Activated CD8-positive, alpha-beta T cell treated with anti-CD3 and anti-CD28 coated beads, Interleukin-2, amount 10 ng/mL, durations not matched to agents 7 days and 5 days (primary cell): ENCODE data around the gene HIP1R. TPM values are rescaled to one million over a fixed set of nuclear protein-coding genes. Genes with fewer than 3 reads are reported as not detected.

ENCODE experiments used
- ATAC-seq: fragments of 150-1000 bp; cut with Tn5 transposase; one replicate; pipeline ENCODE4 v1.10.0; 2021; ENCODE audit warnings: moderate library complexity
- CTCF ChIA-PET: fragments of 350-600 bp; sonication (Branson Sonifier 250); formaldehyde crosslinking; loops from one replicate; lab custom pipeline; 2021; ENCODE audit warnings: antibody characterized with exemption; lab: Charles Lee
- POLR2A ChIA-PET: fragments of 350-600 bp; sonication (Branson Sonifier 250); formaldehyde crosslinking; loops from one replicate; lab custom pipeline; 2021; ENCODE audit warnings: antibody characterized with exemption; lab: Charles Lee
- DNase-seq: peaks from one replicate; pipeline ENCODE4 v3.0.0-alpha.2; 2020
- H3K27ac Mint-ChIP-seq: one replicate; pipeline ENCODE4 v1.8.0; 2021; ENCODE audit warnings: mild to moderate bottlenecking, mixed read lengths
- H3K27me3 Mint-ChIP-seq: one replicate; pipeline ENCODE4 v1.8.0; 2021; ENCODE audit warnings: low read depth, mixed read lengths
- H3K36me3 Mint-ChIP-seq: one replicate; pipeline ENCODE4 v1.8.0; 2021; ENCODE audit warnings: low read depth, mixed read lengths
- H3K4me1 Mint-ChIP-seq: one replicate; pipeline ENCODE4 v1.8.0; 2021; ENCODE audit warnings: low read depth, mixed read lengths
- H3K4me3 Mint-ChIP-seq: one replicate; pipeline ENCODE4 v1.8.0; 2021; ENCODE audit warnings: mild to moderate bottlenecking, mixed read lengths
- H3K9me3 Mint-ChIP-seq: one replicate; pipeline ENCODE4 v1.8.0; 2022; ENCODE audit warnings: mixed read lengths; ENCODE audit not compliant: insufficient read depth
- total RNA-seq, 2 experiments: library from RNA; stranded (reverse); gene quantifications; one replicate each; pipeline ENCODE4 v1.2.3, GENCODE V29; 2021

HIP1R gene
- total RNA-seq, 2 experiments from 2014 or later = 36.2 to 37.4 TPM

DNA sequence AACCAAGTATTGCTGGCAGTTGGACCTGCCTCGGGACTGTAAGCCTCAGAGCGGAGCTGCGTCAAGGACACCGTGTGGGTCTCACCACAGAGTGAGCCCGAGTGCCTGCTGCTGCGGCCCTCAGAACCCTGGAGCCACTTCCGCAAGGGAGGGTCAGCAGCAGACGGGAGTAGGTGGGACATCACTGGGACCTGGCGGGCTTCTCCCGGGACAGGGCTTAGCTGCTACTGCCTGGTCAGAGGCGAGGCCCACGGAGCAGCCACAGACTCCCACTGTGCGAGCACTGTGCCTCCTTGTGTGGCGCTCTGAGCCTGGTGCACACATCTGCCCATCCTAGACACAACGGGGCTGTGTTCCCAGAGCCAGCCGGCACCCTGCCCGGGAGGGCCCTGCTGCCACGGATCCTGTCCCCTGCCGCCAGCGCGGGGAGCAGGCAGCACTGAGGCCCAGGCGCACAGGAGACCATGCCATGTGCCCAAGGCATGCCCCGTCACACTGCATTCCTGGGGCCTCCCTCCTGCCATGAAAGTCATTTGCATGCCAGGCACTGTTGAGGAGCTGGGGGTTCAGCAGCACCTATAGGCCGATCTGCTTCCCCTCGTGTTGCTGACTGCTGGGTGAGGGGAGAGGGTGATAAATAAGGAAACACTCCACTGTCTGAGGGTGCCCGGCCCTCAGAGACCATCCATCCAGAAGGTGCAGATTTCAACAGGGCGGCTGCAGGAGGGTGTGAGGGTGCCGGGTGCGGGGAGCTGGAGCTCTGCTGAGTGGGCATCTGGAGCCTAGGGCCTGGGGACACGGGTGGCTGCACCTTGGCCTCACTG, 10.0 kb downstream of the HIP1R start:
- ChIA-PET CTCF (interaction anchor here (2.8 kb wide), 1 partner anchor 52 kb away, joined by 8 read pairs; no protein-coding TSS in a partner anchor), POLR2A (no interaction called here)
- Mint-ChIP-seq H3K4me3 (no peak overlapping the region), H3K36me3 (no peaks in the 10 kb centered on the region), H3K27me3 (no peaks in the 10 kb centered on the region), H3K9me3 (no peaks in the 10 kb centered on the region), H3K4me1 (no peaks in the 10 kb centered on the region), H3K27ac (no peak overlapping the region)
- DNase-seq (no peak), ATAC-seq (no peak)

DNA sequence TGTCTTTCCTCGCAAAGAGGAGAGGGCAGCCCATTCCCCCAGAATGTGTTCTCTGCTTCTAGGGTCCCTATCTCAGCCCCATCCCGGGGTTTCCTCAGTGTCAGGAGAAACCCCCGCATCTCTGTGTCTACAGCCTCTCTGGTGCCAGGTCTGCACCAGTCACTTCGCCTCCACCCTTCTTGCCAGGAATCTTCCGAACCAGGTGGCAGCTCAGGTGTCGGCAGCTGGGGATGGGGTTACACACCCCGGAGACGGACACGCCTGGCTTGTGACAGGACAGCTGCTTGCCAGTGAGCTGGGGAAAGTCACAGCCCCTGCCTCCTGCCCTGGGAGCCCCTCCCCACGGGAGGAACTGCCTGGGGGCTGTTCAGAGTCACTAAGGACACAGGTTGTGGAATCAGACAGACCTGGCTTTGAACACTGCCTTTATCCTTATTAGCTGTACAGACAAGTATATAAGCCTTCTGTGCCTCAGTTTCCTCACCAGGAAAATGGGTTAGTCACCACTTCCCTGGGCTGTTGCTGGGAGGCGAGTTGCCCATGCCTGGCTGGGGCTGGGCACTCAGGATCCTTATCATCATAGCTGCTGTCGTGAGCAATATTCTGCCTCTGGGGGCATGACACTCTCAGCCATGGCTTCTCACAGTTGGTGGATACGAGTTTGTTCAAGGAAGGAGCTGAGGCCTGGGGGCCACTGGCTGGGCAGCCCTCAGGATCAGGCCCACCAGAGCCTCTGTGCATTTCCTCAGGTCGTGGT, 10.8 kb downstream of the HIP1R start:
- H3K27me3 Mint-ChIP-seq = no peaks in the 10 kb centered on the region
- no peak overlapping the region for H3K27ac Mint-ChIP-seq
- no peak for ATAC-seq
- POLR2A ChIA-PET = no interaction called here
- no peaks in the 10 kb centered on the region for H3K4me1 Mint-ChIP-seq
- CTCF ChIA-PET = interaction anchor here (2.8 kb wide), 1 partner anchor 52 kb away, joined by 8 read pairs; no protein-coding TSS in a partner anchor
- no peaks in the 10 kb centered on the region for H3K36me3 Mint-ChIP-seq
- DNase-seq = no peak
- H3K9me3 Mint-ChIP-seq = no peaks in the 10 kb centered on the region
- no peak overlapping the region for H3K4me3 Mint-ChIP-seq

DNA sequence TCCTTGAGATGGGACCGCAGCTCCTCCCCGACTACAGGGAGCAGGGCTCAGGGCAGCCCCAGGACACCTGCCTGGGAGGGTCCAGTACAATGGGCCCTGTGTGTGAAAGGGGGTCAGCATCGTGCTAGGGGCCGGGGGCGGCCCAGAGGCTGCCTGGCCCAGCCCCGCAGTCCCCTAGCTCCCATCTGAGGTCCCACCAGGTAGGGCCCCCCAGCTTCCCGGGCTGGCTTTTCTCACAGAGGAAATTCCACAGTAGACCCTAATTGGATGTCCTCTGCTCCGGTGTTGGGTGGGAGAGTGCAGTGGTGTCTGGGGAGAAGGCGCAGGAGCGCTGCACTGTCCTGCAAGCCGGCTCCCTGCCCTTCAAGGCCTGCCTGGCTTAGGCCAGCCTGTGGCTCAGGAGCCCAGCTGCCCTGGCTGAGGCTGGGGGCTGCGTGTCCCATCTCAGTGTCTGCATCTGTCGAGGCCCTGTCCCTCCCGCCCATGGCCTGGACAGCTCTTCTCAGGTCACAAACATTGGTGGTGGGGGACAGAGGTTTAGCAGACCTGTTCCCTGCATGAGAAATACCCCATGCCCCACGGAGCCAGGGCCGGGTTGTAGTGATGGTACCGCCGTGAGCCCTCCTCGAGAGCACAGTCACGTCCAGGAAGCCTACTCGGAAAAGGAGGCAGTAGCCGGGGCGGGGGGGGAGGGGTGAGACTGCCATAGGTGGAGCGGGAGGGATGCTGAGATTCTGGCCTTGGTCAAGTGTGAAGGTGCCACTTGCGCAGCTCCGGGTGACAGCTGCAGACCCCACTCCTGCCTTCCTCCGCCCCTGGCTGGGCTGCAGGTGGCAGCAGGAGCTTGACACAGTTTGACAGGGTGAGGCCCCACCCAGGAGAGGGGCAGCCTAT, 11.6 kb downstream of the HIP1R start:
- ATAC-seq = no peak
- H3K27me3 Mint-ChIP-seq = no peaks in the 10 kb centered on the region
- no peaks in the 10 kb centered on the region for H3K4me1 Mint-ChIP-seq
- H3K27ac Mint-ChIP-seq = no peak overlapping the region
- DNase-seq = no peak
- no peak overlapping the region for H3K4me3 Mint-ChIP-seq
- H3K9me3 Mint-ChIP-seq = no peaks in the 10 kb centered on the region
- ChIA-PET POLR2A (interaction anchor here (1.1 kb wide), 1 partner anchor 128 kb away, joined by 4 read pairs; the partner anchor contains the start of gene OGFOD2), CTCF (interaction anchor here (2.8 kb wide), 1 partner anchor 53 kb away, joined by 8 read pairs; no protein-coding TSS in a partner anchor)
- no peaks in the 10 kb centered on the region for H3K36me3 Mint-ChIP-seq

DNA sequence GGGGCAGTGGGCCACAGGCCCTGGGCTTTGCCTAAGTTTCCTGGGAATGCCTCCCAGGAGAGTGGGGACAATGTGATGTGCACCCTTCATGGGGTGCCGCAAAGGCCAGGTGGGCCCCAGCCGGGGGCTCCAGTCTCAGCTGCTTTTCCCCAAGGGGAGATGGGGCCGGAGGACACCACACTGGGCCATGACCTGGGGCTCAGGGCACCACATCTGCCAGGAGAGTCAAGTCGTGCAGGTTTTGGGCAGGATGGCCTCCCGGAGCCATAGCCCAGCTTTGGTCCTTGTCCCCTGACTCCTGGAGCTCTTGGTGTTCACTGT, 12.2 kb downstream of the HIP1R start:
- no peak overlapping the region for H3K4me3 Mint-ChIP-seq
- ChIA-PET POLR2A (interaction anchor here (1.1 kb wide), 1 partner anchor 127 kb away, joined by 4 read pairs; the partner anchor contains the start of gene OGFOD2), CTCF (interaction anchor here (2.8 kb wide), 1 partner anchor 54 kb away, joined by 8 read pairs; no protein-coding TSS in a partner anchor)
- no peaks in the 10 kb centered on the region for H3K36me3 Mint-ChIP-seq
- H3K9me3 Mint-ChIP-seq = no peaks in the 10 kb centered on the region
- H3K4me1 Mint-ChIP-seq = no peaks in the 10 kb centered on the region
- H3K27me3 Mint-ChIP-seq = no peaks in the 10 kb centered on the region
- no peak overlapping the region for H3K27ac Mint-ChIP-seq
- ATAC-seq = no peak
- no peak for DNase-seq

DNA sequence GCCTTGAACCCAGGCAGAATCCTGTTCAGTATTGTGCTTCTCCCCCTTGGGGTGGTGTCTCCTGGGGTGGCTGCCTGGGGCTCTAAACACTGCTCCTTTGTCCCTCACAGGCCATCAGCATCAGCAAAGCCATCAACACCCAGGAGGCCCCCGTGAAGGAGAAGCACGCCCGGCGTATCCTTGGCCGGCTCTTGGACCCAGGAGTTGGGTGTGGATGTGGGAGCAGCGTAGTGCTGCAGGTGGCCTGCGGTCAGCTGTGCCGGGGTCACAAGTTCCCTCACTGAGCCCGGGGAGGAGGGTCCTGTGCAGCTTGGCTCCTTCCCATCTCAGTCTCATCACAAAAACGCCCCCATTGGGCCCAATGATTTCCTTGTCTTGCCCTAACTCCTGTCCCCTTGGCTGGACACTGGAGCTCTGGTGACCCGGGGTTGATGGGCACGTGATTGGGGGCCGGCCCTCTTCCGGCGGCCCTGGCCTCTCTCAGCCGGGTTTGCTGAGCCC, 12.7 kb downstream of the HIP1R start:
- Mint-ChIP-seq H3K27me3 (no peaks in the 10 kb centered on the region), H3K4me1 (no peaks in the 10 kb centered on the region), H3K36me3 (no peaks in the 10 kb centered on the region), H3K4me3 (no peak overlapping the region), H3K27ac (no peak overlapping the region), H3K9me3 (no peaks in the 10 kb centered on the region)
- CTCF ChIA-PET = interaction anchor here (2.8 kb wide), 1 partner anchor 54 kb away, joined by 8 read pairs; no protein-coding TSS in a partner anchor
- no peak for ATAC-seq
- POLR2A ChIA-PET = interaction anchor here (1.1 kb wide), 1 partner anchor 127 kb away, joined by 4 read pairs; the partner anchor contains the start of gene OGFOD2
- DNase-seq = no peak

DNA sequence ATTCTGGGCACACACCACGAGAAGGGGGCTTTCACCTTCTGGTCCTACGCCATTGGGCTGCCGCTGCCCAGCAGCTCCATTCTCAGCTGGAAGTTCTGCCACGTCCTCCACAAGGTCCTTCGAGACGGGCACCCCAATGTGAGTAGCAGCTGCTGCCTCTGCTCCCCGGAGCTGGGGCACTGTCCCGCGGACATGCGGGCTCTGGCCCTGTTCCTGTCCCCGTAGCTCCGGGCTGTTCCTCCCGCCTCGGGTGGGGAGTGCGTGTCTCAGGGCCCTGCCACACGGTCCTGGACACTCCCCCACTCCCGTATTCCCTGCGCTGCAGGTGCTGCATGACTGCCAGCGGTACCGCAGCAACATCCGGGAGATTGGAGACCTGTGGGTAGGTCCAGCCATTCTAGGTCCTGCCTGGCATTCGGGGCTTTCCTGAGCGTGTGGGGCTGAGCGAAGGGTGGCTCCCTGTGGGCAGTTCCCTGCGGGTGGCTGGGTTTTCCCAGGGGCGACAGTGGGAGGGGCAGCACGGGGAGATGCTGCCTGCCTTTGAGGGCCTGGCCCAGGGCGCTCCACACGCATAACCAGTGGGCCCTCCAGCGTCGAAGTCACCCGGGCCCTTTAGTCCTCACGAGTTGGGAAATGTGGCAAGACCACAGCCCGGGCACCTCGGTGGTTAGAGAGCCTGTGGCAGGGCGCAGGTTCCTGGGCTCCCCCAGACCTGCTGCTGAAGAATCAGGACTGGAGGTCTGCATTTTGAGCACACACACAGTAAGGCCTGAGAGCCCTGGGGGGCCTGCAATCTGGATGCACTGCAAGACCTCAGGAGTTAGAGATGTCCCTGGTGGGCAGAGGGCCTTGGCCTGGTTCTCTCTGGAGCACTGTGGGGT, 13.5 kb downstream of the HIP1R start:
- H3K4me3 Mint-ChIP-seq = no peak overlapping the region
- ChIA-PET CTCF (interaction anchor here (2.8 kb wide), 1 partner anchor 55 kb away, joined by 8 read pairs; no protein-coding TSS in a partner anchor), POLR2A (interaction anchor here (1.1 kb wide), 1 partner anchor 126 kb away, joined by 4 read pairs; the partner anchor contains the start of gene OGFOD2)
- no peaks in the 10 kb centered on the region for H3K9me3 Mint-ChIP-seq
- DNase-seq (no peak), ATAC-seq (no peak)
- H3K4me1 Mint-ChIP-seq = no peaks in the 10 kb centered on the region
- no peaks in the 10 kb centered on the region for H3K27me3 Mint-ChIP-seq
- H3K27ac Mint-ChIP-seq = peak overlapping the region; percentile 61
- no peaks in the 10 kb centered on the region for H3K36me3 Mint-ChIP-seq

DNA sequence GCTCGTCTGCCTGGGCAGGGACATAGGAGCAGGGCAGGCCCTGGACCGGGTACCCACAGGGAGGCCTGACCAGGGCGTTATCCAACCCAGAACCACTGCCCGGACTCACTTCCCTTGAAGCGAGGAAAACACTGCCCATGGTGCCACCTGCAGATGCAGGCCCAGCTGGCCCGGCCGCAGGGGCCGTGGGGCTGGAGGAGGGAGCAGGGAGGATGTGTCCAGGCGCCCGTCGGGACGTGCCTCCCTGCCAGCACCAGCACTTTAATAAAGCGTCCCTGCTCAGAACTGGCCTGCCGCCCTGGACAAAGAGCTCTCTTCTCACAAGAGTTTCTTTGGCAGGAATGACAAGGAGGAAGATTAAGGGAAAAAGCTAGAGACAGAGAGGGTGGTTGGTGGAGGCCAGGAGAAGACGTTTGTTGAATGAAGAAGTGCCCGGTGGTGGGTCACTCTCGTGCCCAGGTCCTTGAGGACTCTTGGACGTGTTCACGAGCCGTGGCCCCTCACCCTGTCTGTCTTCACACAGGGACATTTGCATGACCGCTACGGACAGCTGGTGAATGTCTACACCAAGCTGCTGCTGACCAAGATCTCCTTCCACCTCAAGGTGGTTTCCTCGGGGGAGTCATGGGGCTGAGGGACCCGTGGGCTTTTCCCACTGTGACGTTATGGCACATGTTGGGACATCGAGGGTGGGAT, 14.2 kb downstream of the HIP1R start:
- H3K27me3 Mint-ChIP-seq = no peaks in the 10 kb centered on the region
- ATAC-seq (no peak), DNase-seq (no peak)
- H3K27ac Mint-ChIP-seq = no peak overlapping the region
- POLR2A ChIA-PET = no interaction called here
- H3K4me1 Mint-ChIP-seq = no peaks in the 10 kb centered on the region
- H3K9me3 Mint-ChIP-seq = no peaks in the 10 kb centered on the region
- CTCF ChIA-PET = no interaction called here
- no peaks in the 10 kb centered on the region for H3K36me3 Mint-ChIP-seq
- H3K4me3 Mint-ChIP-seq = no peak overlapping the region

DNA sequence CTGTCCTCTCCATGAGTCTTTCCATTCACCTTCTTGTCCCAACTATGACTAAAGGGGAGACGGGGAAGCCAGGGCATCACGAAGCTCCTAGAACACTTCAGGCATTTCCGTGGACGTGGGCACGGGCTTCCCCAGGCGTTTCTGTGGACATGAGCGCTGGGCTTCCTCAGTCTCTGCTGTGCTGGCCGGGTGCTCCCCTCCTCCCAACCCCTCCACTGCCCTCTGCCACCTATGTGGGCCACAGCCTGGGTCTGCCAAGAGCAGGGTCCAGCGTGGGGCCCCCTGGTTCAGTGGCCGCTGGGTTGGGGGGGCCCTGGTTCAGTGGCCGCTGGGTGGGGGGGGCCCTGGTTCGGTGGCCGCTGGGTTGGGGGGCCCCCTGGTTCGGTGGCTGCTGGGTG, 14.8 kb downstream of the HIP1R start:
- Mint-ChIP-seq H3K4me1 (no peaks in the 10 kb centered on the region), H3K36me3 (no peaks in the 10 kb centered on the region), H3K4me3 (no peak overlapping the region), H3K9me3 (no peaks in the 10 kb centered on the region), H3K27ac (no peak overlapping the region), H3K27me3 (no peaks in the 10 kb centered on the region)
- ChIA-PET CTCF (no interaction called here), POLR2A (no interaction called here)
- no peak for ATAC-seq
- no peak for DNase-seq

DNA sequence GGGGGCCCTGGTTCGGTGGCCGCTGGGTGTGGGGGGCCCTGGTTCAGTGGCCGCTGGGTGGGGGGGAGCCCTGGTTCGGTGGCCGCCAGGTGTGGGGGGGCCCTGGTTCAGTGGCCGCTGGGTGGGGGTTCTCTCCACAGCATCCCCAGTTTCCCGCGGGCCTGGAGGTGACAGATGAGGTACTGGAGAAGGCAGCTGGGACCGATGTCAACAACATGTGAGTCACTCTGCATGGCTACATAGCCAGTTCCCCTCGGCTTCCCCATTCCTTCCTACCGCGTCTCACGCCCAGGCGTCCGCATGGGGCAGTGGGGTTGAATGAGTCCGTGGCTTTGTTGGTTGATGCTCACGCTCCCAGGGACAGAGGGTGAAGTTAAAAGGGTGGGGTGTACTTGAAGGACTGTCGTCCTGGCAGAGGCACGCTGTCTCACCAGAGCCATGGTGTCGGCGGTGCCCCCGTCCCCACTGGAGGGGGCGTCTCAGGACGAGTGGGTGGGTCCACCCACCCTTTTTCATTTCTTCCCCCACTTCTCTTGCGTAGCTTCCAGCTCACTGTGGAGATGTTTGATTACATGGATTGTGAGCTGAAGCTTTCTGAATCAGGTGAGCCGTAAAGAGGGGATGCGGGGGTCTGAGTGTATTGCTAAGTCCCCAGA, 15.6 kb downstream of the HIP1R start:
- Mint-ChIP-seq H3K9me3 (no peaks in the 10 kb centered on the region), H3K4me1 (no peaks in the 10 kb centered on the region)

More for the DNA sequence above, 15.6 kb downstream of the HIP1R start:
- Mint-ChIP-seq H3K36me3 (no peaks in the 10 kb centered on the region), H3K27me3 (no peaks in the 10 kb centered on the region), H3K27ac (no peak overlapping the region), H3K4me3 (no peak overlapping the region)
- ChIA-PET POLR2A (interaction anchor here (1.0 kb wide), 1 partner anchor 47 kb away, joined by 4 read pairs; no protein-coding TSS in a partner anchor), CTCF (no interaction called here)
- no peak for ATAC-seq
- no peak for DNase-seq
